Large intestine (tissue), 3 donors: ENCODE results near the gene EGLN1. TPM values are rescaled to one million over a fixed set of nuclear protein-coding genes. Genes with fewer than 3 reads are reported as not detected.

ENCODE experiments used
- DNase-seq, 2 donors: peaks; one replicate each; pipeline versions ENCODE4 v3.0.0 to v3.0.0-alpha.2; 2013
- H3K27ac ChIP-seq: one replicate; pipeline ENCODE4 v1.5.1; 2013; ENCODE audit warnings: low read length
- H3K27me3 ChIP-seq: 2 replicates; pipeline ENCODE4 v1.6.1; 2013; ENCODE audit warnings: low read length; ENCODE audit not compliant: control insufficient read depth, insufficient read depth
- H3K36me3 ChIP-seq: 2 replicates; pipeline ENCODE4 v1.6.1; 2013; ENCODE audit warnings: low read length; ENCODE audit not compliant: control insufficient read depth, insufficient read depth
- H3K4me1 ChIP-seq: one replicate; pipeline ENCODE4 v1.6.1; 2013; ENCODE audit warnings: low read length; ENCODE audit not compliant: control insufficient read depth, insufficient read depth
- H3K4me3 ChIP-seq: one replicate; pipeline ENCODE4 v1.5.1; 2013; ENCODE audit warnings: low read length
- H3K9me3 ChIP-seq: one replicate; pipeline ENCODE4 v1.6.1; 2013; ENCODE audit warnings: mild to moderate bottlenecking, low read depth, low read length, moderate library complexity; ENCODE audit not compliant: control insufficient read depth
- WGBS: methylation state at CpG from one replicate; pipeline ENCODE4 v1.1.5; 2013; ENCODE audit warnings: low lambda C conversion rate; ENCODE audit not compliant: insufficient coverage; 5-methylcytosine and 5-hydroxymethylcytosine counted together
- polyA plus RNA-seq: library from polyadenylated mRNA; unstranded; fragments of 120-200 nt; gene quantifications from one replicate; pipeline ENCODE4 v1.2.1, GENCODE V29; 2013

Gene EGLN1
- polyA plus RNA-seq, 1 donor: 30.4 TPM

DNA sequence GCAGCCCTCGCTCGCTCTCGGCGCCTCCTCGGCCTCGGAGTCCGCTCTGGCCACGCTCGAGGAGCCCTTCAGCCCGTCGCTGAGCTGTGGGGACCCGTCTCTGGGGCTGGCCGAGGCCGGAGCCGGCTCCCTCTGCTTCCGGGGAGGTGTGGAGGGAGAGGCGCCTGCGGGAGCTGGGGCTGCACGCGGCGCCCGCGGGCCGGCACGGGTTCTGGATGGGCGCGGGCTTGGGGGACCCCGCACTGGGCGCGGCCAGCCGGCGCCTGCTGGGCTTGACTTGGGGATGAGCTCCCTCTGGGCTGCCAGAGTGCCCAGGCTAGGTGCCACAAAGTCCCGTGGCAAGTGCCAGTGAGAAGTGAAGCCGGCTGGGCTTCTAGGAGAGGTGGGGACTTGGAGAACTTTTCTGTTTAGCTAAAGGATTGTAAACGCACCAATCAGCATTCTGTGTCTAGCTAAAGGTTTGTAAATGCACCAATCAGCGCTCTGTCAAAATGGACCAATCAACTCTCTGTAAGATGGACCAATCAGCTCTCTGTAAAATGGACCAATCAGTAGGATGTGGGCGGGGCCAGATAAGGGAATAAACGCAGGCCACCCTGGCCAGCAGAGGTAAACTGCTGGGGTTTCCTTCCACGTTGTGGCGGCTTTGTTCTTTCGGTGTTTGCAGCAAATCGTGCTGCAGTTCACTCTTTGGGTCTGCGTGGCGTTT lies 104.6 kb downstream of the EGLN1 start:
- Histone ChIP-seq H3K36me3 (no peaks in the 10 kb centered on the region), H3K4me3 (no peak overlapping the region), H3K27ac (no peak overlapping the region), H3K4me1 (no peaks in the 10 kb centered on the region), H3K9me3 (no peaks in the 10 kb centered on the region), H3K27me3 (no peaks in the 10 kb centered on the region)
- DNase-seq: no peak
- WGBS: no CpG with 5 or more reads among the region's 44 CpGs

GRCh38 chr1:231315887-231316286 lies 106.2 kb downstream of the EGLN1 start:
- no peaks in the 10 kb centered on the region for H3K36me3 ChIP-seq
- H3K4me1 ChIP-seq: no peaks in the 10 kb centered on the region
- H3K27me3 ChIP-seq: no peaks in the 10 kb centered on the region
- WGBS: no CpG with 5 or more reads among the region's 11 CpGs
- peak in 1 of 2 donors; percentile 6 for DNase-seq
- H3K4me3 ChIP-seq: no peak overlapping the region
- H3K9me3 ChIP-seq: no peaks in the 10 kb centered on the region
- H3K27ac ChIP-seq: no peak overlapping the region

Other genes starting within 250 kb of the EGLN1 start
- 69.3 TPM for gene GNPAT, start 181.1 kb downstream of the EGLN1 start, polyA plus RNA-seq
- gene EXOC8, start 84.4 kb downstream of the EGLN1 start, polyA plus RNA-seq: 13.7 TPM
- 9.9 TPM for gene SPRTN, start 84.0 kb downstream of the EGLN1 start, polyA plus RNA-seq
- gene TSNAX, start 106.4 kb upstream of the EGLN1 start, polyA plus RNA-seq: 38.2 TPM
- 2.4 TPM for gene DISC1, start 204.5 kb upstream of the EGLN1 start, polyA plus RNA-seq